Subcutaneous adipose tissue (tissue), 4 donors: ENCODE results near the gene MRPL37. TPM values are rescaled to one million over a fixed set of nuclear protein-coding genes. Genes with fewer than 3 reads are reported as not detected.

ENCODE experiments used
- total RNA-seq, 4 donors: library from RNA; depleted of rRNA; stranded (reverse); fragments of >200 nt; gene quantifications; one replicate each; pipeline ENCODE4 v1.1.0, GENCODE V29; 2016
- TF ChIP-seq, protein P1 (sequence below): fragments of 450-650 bp; IDR thresholded peaks from one replicate; pipeline ENCODE4 v1.5.1; 2016; ENCODE audit warnings: low read depth, mild to moderate bottlenecking, control low read depth, antibody characterized with exemption, moderate library complexity

The MRPL37 gene
- total RNA-seq, 4 donors from 2014 or later = 55.8 to 86.5 (median 56.9) TPM

DNA sequence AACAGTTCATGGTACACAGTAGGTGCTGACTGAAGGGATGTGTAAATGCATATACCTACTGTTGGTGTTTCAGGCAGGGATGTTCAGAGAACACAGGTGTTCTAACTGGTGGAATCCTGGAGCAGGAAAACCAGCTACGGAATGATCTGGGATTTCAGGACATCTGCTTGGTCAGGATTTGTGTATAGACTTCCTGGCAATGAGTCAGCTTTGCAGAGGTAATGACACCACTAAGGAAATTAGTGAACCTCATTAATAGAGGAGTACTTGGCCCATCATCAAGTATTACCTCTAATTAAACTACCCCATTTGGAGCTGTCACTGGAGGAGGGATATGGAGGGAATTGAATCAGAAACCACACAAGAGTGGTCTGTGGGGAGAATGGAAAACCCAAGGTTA is 7.3 kb downstream of the MRPL37 start:
- TF ChIP-seq, protein P1, sequence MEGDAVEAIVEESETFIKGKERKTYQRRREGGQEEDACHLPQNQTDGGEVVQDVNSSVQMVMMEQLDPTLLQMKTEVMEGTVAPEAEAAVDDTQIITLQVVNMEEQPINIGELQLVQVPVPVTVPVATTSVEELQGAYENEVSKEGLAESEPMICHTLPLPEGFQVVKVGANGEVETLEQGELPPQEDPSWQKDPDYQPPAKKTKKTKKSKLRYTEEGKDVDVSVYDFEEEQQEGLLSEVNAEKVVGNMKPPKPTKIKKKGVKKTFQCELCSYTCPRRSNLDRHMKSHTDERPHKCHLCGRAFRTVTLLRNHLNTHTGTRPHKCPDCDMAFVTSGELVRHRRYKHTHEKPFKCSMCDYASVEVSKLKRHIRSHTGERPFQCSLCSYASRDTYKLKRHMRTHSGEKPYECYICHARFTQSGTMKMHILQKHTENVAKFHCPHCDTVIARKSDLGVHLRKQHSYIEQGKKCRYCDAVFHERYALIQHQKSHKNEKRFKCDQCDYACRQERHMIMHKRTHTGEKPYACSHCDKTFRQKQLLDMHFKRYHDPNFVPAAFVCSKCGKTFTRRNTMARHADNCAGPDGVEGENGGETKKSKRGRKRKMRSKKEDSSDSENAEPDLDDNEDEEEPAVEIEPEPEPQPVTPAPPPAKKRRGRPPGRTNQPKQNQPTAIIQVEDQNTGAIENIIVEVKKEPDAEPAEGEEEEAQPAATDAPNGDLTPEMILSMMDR = no peak

DNA sequence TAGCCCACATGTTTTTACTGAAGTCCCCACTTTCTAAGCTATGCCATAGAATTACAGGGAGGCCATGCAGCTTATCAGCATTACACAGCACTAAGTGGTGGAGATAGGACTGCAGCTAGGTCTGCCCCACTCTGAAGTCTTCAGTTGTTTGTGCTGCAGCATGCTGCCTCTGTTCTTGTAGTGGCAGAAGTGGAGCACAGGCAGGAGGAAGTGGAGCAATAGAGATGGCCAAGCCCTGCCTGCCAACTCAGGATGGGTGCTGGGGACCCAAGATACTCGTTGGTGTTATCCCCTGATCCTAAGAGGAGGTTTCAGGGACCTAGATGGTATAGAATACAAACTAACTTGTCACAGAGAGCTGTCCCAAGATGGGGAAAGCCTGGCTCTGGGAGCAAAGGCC is 12.9 kb downstream of the MRPL37 start:
- TF ChIP-seq, protein P1 = no peak

DNA sequence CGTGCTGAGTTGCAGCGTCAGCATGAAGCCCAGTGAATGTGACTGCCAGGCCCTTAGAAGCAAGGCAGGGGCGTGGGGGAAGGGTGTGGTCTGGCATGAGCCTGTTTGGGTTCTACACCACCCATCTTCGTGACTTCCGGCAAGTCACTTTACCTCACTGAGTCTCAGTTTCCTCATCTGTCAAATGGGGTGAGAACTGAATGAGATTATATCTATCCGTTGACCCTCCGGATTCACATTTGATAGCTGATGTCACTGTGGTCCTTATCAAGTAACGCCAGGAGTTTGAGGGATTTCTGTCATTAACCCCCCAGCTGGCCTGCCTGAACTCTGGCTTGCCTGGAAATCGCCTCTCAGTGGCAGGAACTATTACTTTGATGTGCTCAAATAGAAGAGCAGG is 15.6 kb downstream of the MRPL37 start:
- TF ChIP-seq, protein P1 = no peak

DNA sequence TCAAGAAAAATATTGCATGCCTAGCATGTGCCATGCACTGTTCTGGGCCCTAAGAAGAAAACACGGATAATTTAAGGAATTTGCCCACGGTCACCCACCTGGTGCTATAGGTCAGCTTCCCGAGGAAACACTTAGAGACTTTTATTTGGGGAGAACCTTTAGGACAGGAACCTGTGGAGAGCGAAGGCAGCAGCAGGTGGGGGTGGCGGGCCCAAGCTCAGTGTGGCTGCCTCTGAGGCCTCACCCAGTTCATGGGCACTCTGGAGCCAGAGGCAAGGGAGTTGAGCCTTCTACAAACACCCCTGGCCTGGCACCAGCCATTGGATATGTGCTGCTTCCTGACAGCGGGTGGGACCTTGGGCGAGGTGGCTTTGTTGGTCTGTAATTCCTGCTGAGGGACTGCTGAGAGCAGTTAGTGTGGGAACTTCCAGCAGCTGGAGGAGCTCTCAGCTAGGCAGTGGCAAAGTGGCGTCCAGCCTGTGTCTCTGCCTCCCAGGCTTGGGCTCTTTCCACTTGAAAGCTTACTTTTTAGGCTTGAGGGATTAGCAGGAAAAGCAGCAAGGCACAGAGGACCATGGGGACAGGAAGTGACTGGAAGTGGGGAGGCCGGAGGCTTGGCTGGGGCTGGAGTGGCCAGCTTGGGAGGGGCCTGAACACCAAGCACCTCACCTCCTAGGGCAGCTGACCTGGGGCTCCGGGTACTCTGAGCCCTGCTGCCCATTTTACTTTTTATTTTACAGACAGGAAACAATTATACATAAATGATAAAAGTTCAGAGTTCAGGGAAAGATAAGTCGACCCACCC is 19.1 kb downstream of the MRPL37 start:
- TF ChIP-seq, protein P1 = no peak

DNA sequence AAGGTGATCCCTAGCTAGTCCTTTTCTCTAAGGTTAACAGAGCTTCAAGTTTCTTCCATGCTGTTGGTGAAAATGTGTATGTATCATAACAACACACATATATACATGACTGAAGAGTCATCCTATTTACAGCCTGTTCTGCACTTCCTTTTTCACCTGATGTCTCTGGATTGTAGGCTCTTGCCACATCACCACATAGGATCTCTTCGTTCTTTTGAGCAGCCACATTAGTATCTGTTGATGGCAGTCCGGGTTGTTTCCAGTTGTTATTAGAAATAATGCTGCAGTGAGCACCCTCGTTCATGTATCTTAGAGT is 19.7 kb downstream of the MRPL37 start:
- TF ChIP-seq, protein P1 = no peak

DNA sequence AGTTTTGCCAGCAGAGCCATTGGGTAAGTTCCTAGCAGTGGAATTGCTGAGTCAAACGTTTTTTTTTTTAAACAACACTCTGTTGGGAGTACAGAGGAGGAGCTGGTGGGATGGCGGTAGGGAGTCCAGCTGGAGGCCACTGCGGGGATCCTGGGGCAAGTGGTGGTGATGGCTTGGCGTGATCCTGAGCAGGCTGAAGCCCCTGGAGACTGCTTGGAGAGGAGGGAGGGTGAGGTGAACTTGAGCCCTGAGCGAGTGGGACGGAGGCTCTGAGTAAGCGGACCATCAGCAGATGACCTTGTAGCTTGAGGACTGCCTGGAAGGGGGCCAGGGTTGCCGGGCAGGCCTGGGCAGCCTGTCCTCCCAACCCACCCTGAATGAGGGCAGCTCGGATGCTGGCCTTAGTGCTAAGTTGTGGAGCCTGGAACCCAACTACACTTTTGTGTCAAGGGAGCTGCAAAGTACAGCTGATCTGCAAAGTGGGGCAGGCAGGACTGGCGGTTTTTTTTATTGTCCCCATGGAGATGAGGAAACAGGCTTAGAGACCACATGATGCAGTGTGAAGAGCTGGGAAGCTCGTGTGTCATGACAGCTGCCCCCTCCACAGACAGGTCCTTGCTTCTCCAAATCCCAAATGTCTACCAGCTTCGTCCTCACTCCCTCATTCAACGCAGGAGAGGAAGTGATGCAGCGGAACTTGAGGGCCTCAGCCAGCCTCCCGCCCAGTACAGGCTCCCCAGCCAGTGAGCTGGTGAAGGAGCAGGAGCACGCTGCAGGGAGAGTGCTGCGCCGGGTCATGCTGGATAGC is 20.2 kb downstream of the MRPL37 start:
- TF ChIP-seq, protein P1 = no peak

DNA sequence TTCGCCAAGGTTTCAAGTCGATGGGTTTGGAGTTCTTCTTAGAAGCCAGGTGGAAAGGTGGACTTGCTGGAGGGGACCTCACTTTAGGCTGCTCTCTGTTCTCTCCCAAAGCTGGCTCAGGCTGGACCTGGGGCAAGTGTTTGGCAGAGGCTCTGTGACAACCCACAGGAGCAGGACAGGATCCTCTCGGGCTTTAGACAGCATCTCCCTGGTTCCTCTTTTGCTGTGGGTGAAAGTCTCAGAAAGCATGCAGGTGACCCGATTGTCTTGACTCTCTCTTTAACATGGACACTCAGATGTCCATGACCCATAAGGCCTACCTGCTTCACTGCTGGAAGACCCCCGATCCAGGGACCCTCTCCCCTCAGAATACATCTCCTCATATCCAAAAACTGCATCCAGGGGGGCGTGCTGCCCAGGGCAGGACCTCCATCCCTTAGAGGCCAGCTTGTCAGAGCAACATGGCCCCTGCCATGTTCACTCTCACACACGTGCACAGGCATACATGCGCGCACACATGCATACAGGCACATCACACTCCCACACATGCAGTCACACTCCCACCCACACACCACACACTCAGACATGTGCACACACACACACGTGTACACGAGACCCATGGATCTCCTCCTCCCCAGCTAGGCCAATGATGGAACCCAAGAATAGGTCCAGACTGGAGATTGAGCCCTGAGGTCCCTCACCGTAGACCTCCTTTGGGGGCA is 21.3 kb downstream of the MRPL37 start:
- TF ChIP-seq, protein P1 = no peak
